Measurements from ENCODE around the gene DUSP15. TPM values are rescaled to one million over a fixed set of nuclear protein-coding genes. Genes with fewer than 3 reads are reported as not detected.
A peak's percentile ranks its signal among the peaks of the same experiment; 100 is the strongest.

DUSP15 gene
- total RNA-seq, 1 donor from 2014 or later, result 8.4 TPM

DNA sequence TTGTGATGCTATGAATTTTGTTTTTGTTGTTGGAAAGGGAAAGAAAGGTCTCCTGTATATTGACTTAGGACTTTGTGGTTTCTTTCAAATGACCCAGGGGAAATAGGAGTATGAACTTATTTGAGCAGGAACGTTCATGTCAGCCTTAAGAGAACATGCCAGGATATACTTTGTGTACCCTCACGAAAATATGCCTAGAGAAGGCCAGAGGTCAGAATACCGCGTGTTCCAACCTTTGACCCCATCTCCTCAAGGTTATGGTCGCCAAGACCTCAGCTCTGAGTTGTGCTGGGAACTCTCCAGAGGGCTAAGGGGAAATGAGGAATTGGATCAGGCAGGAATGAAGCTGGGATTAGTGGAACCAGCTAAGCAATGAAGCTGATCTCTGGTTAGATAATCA lies 11.6 kb upstream of the DUSP15 start:
- H3K27me3 Mint-ChIP-seq (ENCODE audit: low read depth), result peaks cover 21% of the 10 kb centered on the region
- no peak for DNase-seq (ENCODE audit: low spot score in 2 of 2, unreplicated experiment in 2 of 2)
- peaks cover 4% of the 10 kb centered on the region for H3K4me1 Mint-ChIP-seq
- TF ChIP-seq, protein P1, sequence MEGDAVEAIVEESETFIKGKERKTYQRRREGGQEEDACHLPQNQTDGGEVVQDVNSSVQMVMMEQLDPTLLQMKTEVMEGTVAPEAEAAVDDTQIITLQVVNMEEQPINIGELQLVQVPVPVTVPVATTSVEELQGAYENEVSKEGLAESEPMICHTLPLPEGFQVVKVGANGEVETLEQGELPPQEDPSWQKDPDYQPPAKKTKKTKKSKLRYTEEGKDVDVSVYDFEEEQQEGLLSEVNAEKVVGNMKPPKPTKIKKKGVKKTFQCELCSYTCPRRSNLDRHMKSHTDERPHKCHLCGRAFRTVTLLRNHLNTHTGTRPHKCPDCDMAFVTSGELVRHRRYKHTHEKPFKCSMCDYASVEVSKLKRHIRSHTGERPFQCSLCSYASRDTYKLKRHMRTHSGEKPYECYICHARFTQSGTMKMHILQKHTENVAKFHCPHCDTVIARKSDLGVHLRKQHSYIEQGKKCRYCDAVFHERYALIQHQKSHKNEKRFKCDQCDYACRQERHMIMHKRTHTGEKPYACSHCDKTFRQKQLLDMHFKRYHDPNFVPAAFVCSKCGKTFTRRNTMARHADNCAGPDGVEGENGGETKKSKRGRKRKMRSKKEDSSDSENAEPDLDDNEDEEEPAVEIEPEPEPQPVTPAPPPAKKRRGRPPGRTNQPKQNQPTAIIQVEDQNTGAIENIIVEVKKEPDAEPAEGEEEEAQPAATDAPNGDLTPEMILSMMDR (IDR thresholded peaks at IDR 0.05; ENCODE audit: unreplicated experiment), result no peak
- no peak overlapping the region for H3K27ac Mint-ChIP-seq
- H3K36me3 Mint-ChIP-seq, result peaks cover 2% of the 10 kb centered on the region
- H3K9me3 Mint-ChIP-seq, result peaks cover 7% of the 10 kb centered on the region
- no peak overlapping the region for H3K4me3 Mint-ChIP-seq

DNA sequence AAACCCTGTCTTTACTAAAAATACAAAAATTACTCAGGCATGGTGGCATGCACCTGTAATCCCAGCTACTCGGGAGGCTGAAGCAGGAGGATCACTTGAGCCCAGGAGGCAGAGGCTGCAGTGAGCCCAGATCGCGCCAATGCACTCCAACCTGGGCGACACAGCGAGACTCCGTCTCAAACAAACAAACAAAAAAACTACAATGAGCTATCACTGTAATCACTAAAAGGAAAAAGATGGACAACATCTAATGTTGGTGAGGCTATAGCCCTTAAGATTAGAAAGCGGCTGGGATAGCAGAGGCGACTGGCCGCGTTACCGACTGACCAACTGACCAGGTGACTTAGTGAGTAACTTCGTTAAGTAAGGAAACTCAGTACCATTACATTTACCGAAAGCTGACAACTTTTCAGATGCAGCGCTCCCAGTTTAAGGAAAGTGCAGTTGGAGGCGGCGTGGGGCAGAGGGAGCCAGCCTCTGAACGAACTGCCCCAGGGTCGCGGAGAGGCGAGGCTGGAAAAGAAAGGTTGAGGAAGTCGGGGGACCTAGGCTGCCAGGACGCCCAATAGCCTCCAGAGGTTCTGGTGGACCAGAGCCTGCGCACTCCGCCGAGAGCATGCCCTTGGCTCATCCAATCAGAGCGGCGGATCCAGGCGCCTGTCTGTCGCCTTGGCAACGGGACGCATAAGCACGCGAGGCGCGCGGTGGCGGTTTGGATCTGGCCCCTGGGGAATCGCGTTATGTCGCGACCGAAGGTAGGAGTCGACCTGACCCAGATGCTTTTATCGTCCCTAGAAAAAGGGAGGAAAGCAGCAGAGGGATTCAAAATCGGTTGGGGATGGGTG lies 9.0 kb upstream of the DUSP15 start:
- DNase-seq (ENCODE audit: low spot score in 2 of 2, unreplicated experiment in 2 of 2), result peak; percentile 90 to 91
- peaks cover 16% of the 10 kb centered on the region for H3K27me3 Mint-ChIP-seq (ENCODE audit: low read depth)
- TF ChIP-seq, protein P1 (IDR thresholded peaks at IDR 0.05; ENCODE audit: unreplicated experiment), result no peak
- peaks cover 4% of the 10 kb centered on the region for H3K4me1 Mint-ChIP-seq
- H3K36me3 Mint-ChIP-seq, result peaks cover 2% of the 10 kb centered on the region
- peak overlapping the region; percentile 95 for H3K27ac Mint-ChIP-seq
- peak overlapping the region; percentile 90 for H3K4me3 Mint-ChIP-seq
- H3K9me3 Mint-ChIP-seq, result peaks cover 7% of the 10 kb centered on the region

DNA sequence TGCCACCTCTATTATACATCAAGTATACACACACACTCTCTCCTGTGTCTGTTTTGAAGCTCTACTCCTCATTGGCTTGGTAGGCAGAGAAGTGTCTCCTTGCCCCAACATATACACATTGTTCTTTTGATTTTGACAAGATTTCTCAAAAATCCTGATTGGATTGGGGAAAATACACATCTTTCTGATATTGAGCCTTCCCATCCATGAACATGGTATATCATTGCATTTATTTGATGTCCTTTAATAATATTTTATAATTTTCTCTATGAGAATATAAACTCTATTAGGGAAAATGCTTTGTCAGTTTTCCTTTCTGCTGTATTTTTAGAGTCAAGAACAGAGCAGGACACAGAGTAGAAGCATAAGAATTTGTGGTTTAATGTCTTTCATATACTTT lies 7.4 kb upstream of the DUSP15 start:
- DNase-seq (ENCODE audit: low spot score in 2 of 2, unreplicated experiment in 2 of 2), result no peak
- Mint-ChIP-seq H3K27ac (no peak overlapping the region), H3K36me3 (peaks cover 2% of the 10 kb centered on the region), H3K9me3 (peaks cover 3% of the 10 kb centered on the region), H3K27me3 (ENCODE audit: low read depth) (peaks cover 30% of the 10 kb centered on the region), H3K4me1 (peaks cover 4% of the 10 kb centered on the region), H3K4me3 (no peak overlapping the region)
- TF ChIP-seq, protein P1 (IDR thresholded peaks at IDR 0.05; ENCODE audit: unreplicated experiment), result no peak

DNA sequence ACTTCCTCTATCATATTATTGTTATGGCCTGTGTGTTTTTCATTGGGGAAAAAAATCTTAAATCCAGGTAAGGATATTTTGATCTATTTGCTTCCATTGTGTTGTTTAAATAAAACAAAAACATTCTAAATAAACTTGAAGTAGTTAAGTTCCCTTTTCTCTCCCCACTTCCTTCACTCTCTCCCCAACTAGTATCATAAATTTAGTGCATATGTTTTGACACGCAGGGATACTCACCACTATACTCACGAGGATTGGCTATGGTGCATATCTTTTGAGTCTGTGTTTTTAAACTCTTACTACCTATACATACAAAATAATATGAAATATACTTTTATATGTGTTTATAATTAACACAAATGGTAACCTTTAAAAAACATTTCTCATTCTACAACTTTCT lies 5.3 kb upstream of the DUSP15 start:
- peaks cover 48% of the 10 kb centered on the region for H3K27me3 Mint-ChIP-seq (ENCODE audit: low read depth)
- no peak overlapping the region for H3K27ac Mint-ChIP-seq
- DNase-seq (ENCODE audit: low spot score in 2 of 2, unreplicated experiment in 2 of 2), result no peak
- H3K4me1 Mint-ChIP-seq, result peaks cover 8% of the 10 kb centered on the region
- peaks cover 3% of the 10 kb centered on the region for H3K9me3 Mint-ChIP-seq
- no peak overlapping the region for H3K4me3 Mint-ChIP-seq
- TF ChIP-seq, protein P1 (IDR thresholded peaks at IDR 0.05; ENCODE audit: unreplicated experiment), result no peak
- H3K36me3 Mint-ChIP-seq, result peaks cover 2% of the 10 kb centered on the region

DNA sequence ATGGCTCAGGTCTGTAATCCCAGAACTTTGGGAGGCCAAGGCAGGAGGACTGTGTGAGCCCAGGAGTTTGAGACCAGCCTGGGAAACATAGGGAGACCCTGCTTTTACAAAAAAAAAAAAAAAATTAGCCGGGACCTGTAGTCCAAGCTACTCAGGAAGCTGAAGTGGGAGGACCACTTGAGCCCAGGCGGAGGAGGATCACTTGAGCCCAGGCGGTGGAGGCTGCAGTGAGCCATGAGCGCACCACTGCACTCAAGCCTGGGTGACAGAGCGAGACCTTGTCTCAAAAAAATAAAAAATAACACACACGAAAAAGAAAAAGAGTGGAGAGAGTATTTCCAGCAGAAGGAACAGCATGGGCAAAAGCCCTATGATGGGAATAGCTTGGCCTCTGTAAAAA lies 2.1 kb upstream of the DUSP15 start:
- Mint-ChIP-seq H3K27ac (no peak overlapping the region), H3K9me3 (no peaks in the 10 kb centered on the region), H3K27me3 (ENCODE audit: low read depth) (peaks cover 67% of the 10 kb centered on the region), H3K36me3 (no peaks in the 10 kb centered on the region), H3K4me1 (peaks cover 12% of the 10 kb centered on the region), H3K4me3 (no peak overlapping the region)
- TF ChIP-seq, protein P1 (IDR thresholded peaks at IDR 0.05; ENCODE audit: unreplicated experiment), result no peak
- no peak for DNase-seq (ENCODE audit: low spot score in 2 of 2, unreplicated experiment in 2 of 2)

Measured in mesothelial cell of epicardium (in vitro differentiated cells).